NCI-H1092 (cell line): ENCODE data around the gene NPR1.
"Not testable (repeated sequence)": the region's sequence is repeated elsewhere in the genome, so short reads cannot be mapped to it uniquely, and the experiment has no call there.

ENCODE experiments used
- DNase-seq: peaks from one replicate; lab custom pipeline; 2025; lab: John Stamatoyannopoulos, UW

Gene NPR1

GRCh38 chr1:153649863-153650235 lies 28.6 kb upstream of the NPR1 start:
- DNase-seq = peak; percentile 95

- DNase-seq = no peak
Measured at GRCh38 chr1:153651771-153652170, 26.7 kb upstream of the NPR1 start.

DNA sequence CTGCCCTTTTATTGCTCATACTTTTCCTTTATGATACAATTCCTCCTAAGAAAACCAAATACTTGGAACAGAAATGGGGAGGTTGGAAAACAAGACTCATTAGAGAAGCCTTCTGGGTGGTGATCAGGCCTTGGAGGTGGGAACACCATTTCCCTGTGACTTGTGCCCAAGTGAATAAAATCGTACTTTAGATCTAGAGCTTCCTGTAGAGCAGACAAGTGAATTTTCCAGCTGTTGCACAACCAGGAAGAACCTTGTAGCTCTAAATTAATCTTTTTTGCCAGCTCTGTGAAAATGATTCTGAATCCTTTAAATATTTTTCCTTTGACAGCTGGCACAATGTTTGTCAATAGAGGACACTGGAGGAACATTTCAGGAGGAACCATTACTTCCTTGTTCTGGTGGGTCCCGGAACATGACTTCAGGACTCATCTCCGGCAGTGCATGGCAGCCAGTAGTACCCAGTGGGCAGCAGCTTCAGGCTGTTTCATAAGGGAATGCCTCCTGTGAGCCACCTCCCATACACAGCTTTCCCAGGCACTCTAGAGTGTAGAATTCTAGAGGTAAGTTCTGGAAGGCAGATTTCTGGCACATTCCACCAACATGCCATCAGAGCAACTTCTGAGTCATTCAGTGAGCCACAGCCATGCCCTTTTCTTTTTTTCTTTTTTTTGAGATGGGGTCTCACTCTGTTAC lies 25.5 kb upstream of the NPR1 start:
- no peak for DNase-seq

- no peak for DNase-seq
Measured at GRCh38 chr1:153655333-153655732, 23.2 kb upstream of the NPR1 start.

GRCh38 chr1:153658400-153659174 lies 19.9 kb upstream of the NPR1 start, which contains the start of gene SNAPIN:
SNAPIN (plus strand) TSS chr1:153658703; CDS start chr1:153658744, 41 bp downstream.
- peak; percentile 80 for DNase-seq

- DNase-seq = no peak
Measured at GRCh38 chr1:153659175-153659534, 19.3 kb upstream of the NPR1 start.

DNA sequence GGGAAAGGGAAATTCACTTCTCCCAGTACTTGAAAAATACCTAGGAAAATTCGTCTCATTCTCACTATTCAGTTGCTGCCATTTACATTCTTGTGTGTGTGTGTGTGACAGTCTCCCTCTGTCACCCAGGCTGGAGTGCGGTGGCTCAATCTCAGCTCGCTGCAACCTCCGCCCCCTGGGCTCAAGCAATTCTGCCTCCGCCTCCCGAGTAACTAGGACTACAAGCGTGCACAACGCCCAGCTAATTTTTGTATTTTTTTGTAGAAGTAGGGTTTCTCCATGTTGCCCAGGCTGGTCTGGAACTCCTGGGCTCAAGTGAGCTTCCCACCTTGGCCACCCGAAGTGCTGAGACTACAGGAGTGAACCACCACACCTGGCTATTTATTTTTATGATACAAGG lies 18.8 kb upstream of the NPR1 start:
- no peak for DNase-seq

GRCh38 chr1:153661111-153661708 lies 17.3 kb upstream of the NPR1 start:
- DNase-seq = no peak

DNA sequence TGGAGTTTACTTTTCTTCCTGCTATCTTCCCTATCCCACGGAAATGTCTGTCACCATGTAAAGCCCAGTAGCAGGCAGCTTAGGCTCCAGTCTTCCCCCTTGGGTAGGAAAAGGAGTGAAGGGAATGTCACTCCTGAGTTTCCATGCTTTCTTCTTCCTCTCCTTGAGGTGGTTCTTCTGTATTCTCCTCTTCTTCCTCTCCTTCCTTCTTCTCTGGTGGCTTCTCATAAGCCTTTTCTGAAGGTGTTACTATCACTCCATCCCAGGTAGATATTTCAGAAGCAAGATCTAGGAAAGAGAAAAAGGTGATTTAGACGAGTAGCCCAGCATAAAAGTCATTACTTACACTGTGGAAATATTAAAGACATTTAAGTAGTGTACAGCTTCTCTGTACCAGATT lies 16.2 kb upstream of the NPR1 start:
- DNase-seq = no peak

- no peak for DNase-seq
Measured at GRCh38 chr1:153663211-153663610, 15.3 kb upstream of the NPR1 start.

- no peak for DNase-seq
Measured at GRCh38 chr1:153667439-153667838, 11.0 kb upstream of the NPR1 start.

GRCh38 chr1:153668672-153669071 lies 9.8 kb upstream of the NPR1 start:
- DNase-seq = not testable (repeated sequence)

DNA sequence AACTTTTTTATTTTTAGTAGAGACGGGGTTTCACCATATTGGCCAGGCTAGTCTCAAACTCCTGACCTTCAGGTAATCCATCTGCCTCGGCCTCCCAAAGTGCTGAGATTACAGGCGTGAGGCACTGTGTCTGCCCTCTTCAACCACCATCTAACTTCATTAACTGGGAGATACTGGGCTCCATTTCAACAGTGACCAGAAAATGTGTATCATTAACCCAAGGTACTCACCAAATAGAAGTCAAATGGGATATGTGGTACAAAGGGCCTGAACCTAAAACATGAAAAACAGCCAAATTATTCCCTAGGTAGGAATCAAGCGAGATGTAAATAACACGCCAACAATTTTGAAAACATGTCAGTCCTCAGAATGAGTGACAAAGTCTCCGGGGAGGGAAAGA lies 8.9 kb upstream of the NPR1 start:
- DNase-seq = no peak

- no peak for DNase-seq
Measured at GRCh38 chr1:153670257-153670858, 8.1 kb upstream of the NPR1 start.

DNA sequence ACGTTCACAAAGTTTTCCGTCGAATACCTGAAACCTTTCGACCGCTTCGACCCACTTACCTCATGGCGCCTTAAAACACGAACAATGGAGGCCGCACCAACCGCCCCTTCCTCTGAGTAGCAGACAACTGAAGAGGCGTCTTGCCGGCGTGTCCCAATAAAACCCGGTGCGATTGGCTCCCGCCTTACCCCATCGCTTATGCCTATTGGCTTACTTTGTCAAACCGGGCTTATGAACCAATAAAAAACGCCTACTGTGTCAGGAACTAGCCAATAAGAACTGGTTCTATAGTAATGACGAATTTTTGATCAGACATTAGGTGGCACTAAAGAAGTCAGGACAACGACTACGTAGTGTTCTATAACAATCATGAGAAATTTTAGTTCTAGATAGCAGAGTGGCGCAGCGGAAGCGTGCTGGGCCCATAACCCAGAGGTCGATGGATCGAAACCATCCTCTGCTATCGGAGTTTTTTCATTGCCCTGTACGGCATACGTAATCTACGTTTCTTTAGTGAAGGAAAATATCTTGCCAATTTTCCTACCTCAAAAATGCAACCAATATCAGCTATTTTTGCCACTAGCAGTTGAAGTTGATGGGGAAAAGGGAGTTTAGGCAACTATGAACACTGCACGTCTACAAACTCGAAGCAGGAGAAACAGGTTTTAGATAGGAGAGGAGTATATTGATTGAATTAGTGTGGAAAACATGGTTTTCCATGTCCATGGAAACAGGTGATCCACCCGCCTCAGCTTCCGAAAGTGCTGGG lies 7.4 kb upstream of the NPR1 start, which contains the start of gene ILF2:
TSS of gene ILF2 (minus strand) at position 135 of the 769 bp plus-strand sequence. CDS start at position 64, 71 bp downstream.
- DNase-seq = peak; percentile 99

DNA sequence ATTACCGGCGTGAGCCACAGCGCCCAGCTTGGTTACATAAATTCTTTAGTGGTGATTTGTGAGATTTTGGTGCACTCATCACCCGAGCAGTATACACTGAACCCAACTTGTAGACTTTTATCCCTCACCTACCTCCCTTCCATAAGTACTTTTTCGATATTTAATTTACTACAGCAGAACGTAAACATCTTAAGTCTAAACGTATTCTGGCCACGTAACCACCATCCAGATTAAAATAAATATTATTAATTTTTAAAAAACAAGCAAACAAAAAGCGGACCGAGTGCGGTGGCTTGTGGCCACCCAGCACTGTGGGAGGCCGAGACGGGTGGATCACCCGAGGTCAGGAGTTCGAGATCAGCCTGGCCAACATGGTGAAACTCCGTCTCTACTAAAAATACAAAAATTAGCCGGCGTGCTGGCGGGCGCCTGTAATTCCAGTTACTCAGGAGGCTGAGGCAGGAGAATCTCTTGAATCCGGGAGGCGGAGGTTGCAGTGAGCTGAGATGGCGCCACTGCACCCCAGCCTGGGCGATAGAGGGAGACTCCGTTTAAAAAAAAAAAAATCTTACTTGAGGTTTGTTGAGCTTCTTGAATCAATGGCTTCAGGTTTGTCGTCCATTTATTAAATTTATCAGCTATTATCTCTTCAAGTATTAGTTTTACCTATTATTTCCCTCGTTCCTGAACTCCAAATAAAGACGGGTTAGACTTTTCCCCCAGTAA lies 6.7 kb upstream of the NPR1 start:
- not testable (repeated sequence) for DNase-seq

- no peak for DNase-seq
Measured at GRCh38 chr1:153673511-153673910, 5.0 kb upstream of the NPR1 start.

DNA sequence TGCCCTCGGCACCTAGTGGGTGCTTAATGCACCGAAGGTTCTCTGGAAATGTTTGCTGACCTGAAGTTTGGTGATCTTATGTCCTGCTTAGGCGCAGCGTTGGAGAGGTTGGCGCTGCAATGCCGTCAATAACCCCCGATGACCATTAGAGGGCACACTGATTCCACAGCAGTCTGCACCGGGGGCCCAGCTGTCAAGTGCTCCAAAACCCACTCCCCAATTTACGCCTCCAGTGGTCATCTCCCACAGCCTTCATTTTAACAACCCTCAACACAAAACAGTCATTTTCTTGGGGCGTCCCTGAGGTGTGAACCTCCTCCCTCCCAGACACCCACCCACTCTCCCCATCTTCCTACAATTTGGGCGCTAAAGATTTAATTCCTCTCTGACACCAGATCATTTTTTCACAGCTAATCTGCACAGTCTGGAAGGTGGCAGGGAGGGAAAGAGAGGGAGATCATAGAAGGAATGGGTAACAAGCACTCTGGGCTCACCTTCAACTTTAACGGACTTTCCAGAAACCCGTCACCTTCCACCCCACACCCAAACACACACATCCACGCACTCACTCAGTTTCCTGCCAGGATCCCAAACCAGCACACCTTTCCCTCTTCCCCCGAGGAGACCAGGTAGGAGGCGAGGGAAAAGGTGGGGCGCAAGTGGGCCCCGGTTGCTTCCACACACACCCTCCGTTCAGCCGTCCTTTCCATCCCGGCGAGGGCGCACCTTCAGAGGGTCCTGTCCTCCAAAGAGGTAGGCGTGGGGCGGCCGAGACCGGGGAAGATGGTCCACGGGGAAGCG lies 570 bp upstream of the NPR1 start:
- peak; percentile 31 for DNase-seq

DNA sequence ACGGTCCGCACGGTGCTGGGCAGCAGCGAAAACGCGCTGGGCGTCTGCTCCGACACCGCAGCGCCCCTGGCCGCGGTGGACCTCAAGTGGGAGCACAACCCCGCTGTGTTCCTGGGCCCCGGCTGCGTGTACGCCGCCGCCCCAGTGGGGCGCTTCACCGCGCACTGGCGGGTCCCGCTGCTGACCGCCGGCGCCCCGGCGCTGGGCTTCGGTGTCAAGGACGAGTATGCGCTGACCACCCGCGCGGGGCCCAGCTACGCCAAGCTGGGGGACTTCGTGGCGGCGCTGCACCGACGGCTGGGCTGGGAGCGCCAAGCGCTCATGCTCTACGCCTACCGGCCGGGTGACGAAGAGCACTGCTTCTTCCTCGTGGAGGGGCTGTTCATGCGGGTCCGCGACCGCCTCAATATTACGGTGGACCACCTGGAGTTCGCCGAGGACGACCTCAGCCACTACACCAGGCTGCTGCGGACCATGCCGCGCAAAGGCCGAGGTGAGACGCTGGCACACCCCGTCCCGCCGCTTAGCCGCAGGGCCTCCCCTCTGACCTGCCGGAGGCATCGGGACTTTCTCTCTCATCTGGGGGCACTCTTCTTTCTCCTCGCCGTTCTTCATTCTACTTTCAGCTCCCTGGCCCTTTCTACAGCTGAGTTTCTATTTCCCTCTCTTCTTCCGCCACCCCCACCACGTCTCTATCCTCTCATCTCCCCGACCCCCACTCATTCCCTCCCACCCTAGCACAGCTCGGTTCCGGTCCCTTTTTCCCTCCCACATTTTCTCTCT lies 1.0 kb downstream of the NPR1 start:
- DNase-seq = no peak

GRCh38 chr1:153680120-153680403 lies 1.6 kb downstream of the NPR1 start:
- no peak for DNase-seq
